Posterior vena cava (tissue), 2 donors: ENCODE data around the gene GTF2A2. TPM values are rescaled to one million over a fixed set of nuclear protein-coding genes. Genes with fewer than 3 reads are reported as not detected.
"Not testable (repeated sequence)": the region's sequence is repeated elsewhere in the genome, so short reads cannot be mapped to it uniquely, and the experiment has no call there.

ENCODE experiments used
- DNase-seq: peaks from one replicate; pipeline ENCODE4 v3.0.0-alpha.2; 2020; ENCODE audit warnings: low spot score
- intact Hi-C, 2 donors: fragments of 100-400 bp; cut with DNase I; formaldehyde crosslinking; loops; one replicate each; pipeline versions ENCODE4 v1.14.1 to v1.14.2; 2022 to 2023
- long read RNA-seq, 2 donors: library from polyadenylated mRNA; unstranded; transcript quantifications; one replicate each; pipeline ENCODE4 v2.0.0, GENCODE V29; 2020 to 2021
- total RNA-seq, 2 donors: library from RNA; stranded (reverse); fragmentation: NEBNext Ultra II Directional; extraction: Animal tissue kit (Norgen Biotek cat#: 25700); gene quantifications; one replicate each; pipeline ENCODE4 v1.2.1, GENCODE V29; 2021
- donor health status: DM: yes; HTN: yes; CAD: no.
- donor health status: DM: yes; HTN: yes; CAD: no.

GTF2A2 gene, protein sequence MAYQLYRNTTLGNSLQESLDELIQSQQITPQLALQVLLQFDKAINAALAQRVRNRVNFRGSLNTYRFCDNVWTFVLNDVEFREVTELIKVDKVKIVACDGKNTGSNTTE
- 10 to 100 TPM; 91.1 to 98.2 TPM for total RNA-seq
- long read RNA-seq, donor 1, transcript GTF2A2-202 (5 exons, 1,582 nt), result major isoform, 11 of 11 reads
- long read RNA-seq, donor 1, partial matches to known transcripts, result 0 of 11 reads
- long read RNA-seq, donor 1, other reads (novel, unspliced or antisense), result 0 of 11 reads
- long read RNA-seq, donor 2, transcript GTF2A2-202 (5 exons, 1,582 nt), result major isoform, 28 of 32 reads
- long read RNA-seq, donor 2, partial matches to known transcripts, result 0 of 32 reads
- long read RNA-seq, donor 2, other reads (novel, unspliced or antisense), result 1 of 32 reads

DNA sequence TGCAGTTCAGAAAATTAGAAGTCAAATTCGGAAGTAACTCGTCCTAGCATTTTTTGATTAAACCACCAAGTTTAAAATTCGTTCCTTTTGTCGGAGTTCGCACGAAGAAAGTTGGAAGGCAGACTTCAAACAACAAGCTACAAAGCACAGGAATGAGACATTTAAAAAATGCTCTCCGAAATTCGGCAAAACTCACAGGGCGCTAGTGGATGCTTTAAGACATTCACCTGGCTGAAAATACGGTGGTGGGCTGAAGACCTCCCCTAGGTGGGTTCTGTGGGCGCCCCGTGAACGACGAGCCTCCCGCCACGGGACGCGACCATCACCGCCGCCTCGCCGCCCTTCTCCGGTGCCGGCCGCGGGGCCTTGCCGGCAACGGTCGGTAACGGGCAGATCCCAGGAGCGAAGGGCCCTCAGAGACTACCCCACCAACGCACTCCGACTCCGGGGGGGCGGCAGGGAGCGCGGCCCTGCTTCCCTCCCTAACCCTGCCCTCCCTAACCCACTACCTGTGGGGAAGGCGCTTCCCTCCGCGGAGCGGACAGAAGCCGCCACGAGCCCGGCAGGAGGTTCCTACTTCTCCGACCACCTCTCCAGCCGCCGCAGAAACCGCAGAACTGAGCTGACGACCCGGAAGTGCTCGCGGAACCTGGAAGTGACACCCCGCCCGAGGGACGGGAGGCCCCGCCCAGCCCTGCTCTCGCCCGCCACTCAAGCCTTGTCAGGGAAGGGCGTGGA lies at the start of gene GTF2A2:
TSS of gene GTF2A2 (minus strand) at position 619 of the 738 bp plus-strand sequence. CDS start 5,238 bp downstream, outside the sequence.
- peak; percentile 98 for DNase-seq
- intact Hi-C loops, result no loop called here

DNA sequence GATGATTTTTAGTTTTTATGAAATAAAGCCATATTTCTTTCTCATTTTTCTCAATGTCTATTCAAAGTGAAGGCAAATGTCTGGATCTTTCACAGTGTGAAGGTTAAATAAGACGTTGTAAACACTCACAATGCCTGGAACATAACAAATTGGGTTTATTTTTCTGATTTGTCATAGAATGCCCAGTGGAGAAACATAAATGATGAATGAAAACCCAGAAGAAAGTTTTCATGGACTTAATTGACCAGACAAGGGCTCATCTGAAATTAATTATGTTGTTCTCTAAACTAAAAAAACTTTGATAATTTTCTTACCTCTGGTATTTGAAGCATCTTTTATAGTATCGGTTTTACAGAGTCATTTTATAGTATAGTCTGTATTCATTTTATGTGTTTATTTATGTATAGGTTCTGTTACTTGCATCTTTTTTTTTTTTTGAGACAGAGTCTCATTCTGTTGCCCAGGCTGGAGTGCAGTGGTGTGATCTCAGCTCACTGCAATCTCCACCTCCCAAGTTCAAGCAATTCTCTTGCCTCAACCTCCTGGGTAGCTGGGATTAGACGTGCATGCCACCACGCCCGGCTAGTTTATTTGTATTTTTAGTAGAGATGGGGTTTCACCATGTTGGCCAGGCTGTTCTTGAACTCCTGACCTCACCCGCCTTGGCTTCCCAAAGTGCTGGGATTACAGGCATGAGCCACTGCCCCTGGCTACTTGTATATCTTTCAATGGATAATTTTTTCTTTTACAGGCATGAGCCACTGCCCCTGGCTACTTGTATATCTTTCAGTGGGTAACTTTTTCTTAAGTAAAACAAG lies 46.9 kb upstream of the GTF2A2 start:
- DNase-seq, result no peak
- intact Hi-C loops, result no loop called here

DNA sequence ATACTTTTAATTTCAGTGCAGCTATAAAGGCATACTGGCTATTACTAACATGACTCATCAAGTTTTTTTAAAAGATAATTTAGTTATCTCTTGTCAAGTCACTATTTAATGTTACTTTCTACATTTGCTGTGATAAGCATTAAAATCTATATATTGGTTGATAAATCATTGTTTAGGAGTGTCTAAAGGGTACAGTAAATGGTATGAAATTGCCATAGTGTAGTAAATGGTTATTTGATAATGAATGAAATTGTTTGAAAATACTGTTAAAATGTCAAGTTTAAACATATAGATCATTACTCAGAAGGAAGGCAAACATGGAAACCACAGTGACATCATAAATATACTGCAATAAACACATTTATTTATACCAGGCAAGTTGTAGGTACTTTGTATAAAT lies 45.0 kb upstream of the GTF2A2 start:
- intact Hi-C loops, result no loop called here
- DNase-seq, result no peak

DNA sequence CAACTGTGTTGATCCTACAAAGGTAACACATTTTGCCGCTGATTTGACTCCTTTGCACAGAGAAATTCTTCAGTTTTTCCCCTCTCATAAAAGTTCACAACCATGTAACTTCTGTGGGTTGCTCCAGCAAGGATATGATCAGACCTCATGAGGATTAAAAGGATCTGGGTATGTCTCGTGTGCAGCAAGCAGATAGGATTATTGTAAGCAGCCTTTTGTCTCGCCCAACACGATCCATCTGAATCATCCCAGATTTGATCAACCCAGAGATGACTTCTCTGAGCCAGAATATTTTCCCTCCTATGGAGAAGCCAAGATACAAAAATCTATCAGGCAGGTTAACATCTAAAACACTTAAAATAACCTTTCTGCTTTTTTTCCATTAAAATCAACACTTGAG lies 44.6 kb upstream of the GTF2A2 start:
- DNase-seq, result no peak
- intact Hi-C loops, result no loop called here

DNA sequence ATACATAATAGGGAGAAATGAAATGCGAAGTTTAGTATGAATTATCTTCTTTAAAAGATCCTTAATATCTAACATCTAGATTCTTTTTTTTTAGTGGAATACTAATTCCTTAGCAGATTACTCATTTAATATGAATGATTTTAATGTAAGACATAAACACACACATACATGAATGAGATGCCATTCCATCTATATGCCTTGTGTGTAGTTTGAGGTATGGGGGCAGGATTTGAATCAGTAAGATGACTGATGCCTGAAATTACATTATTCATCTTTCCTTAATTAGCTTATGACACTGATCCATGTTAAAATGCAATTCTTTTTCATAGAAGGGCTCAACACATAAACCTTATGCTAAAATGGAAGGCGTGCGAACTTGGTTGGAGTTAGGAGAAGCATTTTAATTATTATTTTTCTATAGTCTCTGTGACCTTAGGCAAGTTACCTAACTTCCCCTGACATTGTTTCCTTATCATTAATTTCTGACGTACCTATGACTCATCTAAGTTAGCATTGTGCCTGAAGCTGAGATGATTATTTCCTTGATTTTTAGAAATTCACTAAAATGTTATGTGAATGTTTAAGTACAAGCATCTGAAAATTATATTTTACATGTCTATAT lies 42.6 kb upstream of the GTF2A2 start:
- DNase-seq, result no peak
- intact Hi-C loops, result no loop called here

DNA sequence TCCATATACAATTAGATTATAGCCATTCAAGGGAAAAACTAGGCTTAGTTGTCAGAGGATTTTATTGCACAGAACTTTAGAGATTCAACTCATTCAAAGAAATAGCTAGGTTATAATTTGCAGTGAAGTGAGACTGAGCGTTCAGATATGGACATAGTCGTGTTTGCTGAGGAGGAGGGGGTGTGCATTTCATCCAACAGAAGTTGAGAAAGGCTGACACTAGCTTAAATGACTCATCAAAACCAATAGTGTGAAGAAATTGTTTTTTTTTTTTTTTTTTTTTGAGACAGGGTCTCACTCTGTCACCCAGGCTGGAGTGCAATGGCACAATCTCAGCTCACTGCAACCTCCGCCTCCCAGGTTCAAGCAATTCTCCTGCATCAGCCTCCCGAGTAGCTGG lies 40.8 kb upstream of the GTF2A2 start:
- DNase-seq, intact Hi-C loops: not testable (repeated sequence)

DNA sequence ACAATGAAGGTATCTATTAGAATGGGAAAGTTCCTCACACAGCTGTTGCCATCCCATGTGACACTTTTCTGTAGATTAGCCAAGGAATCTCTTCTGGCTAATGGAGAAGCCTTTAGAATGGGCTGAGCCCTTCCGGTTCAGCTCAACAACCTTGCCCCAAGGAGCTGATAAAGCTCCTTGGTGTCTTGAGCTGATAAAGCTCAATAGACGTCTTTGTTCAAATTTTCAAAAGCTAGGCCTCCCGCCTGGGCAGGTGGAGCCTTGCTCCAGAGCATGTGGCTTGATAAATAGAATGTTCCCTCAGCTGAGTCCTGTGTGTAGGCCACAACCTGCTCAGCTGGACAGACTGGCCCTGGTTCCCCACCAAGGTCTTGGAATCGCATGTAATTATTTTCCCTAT lies 39.0 kb upstream of the GTF2A2 start:
- intact Hi-C loops, result no loop called here
- DNase-seq, result no peak

DNA sequence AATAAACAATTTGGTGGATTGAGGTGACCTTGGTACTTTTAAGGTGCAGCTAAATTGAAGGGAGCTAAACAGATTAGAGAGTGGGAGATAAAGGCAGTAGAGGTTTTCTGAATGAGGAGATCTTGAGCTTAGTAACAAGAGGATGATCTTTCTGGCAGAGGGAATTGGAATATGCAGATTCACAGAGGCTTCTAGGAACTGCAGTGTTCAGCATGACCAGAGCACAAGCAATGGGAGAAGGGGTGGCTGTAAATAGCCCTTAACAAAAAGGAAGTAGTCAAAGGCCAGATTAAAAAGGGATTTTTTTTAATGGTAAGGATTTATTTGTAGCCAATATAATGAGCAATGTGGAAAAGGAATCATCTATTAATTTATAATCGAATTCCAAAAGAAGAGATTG lies 37.5 kb upstream of the GTF2A2 start:
- intact Hi-C loops, result no loop called here
- DNase-seq, result no peak

DNA sequence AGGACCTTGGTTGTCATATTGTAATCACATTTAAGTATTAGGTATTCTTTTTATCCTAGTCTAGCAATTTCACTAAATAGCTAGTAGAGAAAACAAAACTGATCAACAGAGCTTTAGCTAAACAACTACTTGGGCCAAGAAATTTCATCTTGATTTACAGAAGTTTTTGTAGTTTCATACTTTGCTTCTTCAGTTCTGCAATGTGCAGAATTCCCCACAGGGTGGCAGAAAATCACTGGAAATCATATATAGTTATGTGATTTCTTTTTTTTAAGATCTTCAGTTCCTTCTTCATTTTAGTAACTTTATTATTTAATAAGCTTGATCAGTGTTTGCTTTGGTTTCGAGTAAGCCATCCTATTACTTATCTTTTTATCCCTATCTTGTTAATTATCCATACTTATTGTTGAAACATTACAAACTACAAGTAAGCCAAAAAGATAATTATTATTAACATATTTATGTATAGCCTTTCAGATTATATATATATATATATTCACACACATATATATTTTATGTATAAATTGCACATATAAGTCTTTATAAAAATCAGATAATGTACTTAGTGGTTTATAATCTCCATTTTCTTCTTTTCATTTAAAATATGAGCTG lies 34.0 kb upstream of the GTF2A2 start:
- no peak for DNase-seq
- intact Hi-C loops, result no loop called here

DNA sequence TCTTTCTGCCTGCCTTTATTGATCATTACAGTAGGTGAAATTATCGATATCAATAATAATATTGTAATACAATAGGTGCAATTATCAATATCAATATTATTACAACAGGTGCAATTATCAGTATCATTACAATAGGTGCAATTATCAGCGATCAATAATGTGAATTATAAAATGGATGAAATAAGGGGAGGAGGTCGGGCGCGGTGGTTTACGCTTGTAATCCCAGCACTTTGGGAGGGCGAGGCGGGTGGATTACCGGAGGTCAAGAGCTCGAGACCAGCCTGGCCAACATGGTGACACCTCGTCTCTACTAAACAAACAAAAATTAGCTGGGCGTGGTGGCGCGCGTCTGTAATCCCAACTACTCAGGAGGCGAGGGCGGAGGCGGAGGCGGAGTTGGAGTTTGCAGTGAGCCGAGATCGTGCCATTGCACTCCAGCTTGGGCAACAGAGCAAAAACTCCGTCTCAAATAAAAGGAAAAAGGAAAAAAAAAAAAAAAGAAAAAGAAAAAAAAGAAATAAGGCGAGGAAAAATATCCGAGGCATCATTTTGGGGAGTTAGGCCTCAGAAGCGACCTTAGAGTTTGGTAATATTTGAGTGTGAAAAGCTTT lies 32.4 kb upstream of the GTF2A2 start:
- intact Hi-C loops, result no loop called here
- DNase-seq, result peak; percentile 96

DNA sequence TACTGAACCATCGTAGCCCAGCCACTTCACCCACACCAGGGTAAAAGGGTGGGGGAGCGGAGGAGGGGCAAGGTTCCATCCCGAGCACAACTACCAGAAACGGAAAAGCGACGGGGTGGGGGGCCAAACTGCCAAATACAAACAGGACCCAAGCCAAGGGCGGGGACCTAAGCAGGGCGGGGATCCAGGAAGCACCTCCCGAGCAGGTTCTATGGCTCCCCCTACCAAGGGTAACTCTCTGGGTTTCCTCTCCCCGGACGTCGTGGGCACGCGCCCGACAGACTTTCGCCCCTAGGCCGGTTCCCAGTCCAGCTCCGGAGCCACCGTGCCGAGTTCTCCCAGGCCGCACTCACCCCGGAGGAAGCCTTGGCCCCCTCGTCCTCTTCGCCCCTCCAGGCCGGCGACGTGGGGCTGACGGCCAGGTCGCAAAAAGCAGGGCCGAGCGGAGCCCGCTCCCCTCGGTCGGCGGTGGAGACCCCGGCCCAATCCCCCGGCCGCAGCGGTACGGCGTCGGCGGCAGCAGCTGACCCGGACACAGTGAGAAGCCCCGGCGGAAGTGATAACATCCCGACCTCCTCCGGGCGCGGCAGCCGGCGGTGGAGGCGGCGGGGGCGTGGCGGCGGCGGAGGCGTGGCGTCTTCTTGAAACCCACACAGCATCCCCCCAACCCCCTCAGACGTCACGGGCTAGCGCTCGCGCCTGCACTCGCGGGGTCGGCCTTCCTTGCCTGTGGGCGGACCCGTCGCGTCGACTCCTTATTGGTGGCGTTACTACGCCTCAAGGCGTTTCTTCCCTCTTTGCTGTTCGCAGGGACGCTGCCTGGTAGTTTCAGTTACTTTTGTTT lies 31.7 kb upstream of the GTF2A2 start, which contains the start of gene BNIP2:
TSS of gene BNIP2 (minus strand) at position 539 of the 844 bp plus-strand sequence. CDS start 6,863 bp downstream, outside the sequence.
- intact Hi-C loops, result no loop called here

DNA sequence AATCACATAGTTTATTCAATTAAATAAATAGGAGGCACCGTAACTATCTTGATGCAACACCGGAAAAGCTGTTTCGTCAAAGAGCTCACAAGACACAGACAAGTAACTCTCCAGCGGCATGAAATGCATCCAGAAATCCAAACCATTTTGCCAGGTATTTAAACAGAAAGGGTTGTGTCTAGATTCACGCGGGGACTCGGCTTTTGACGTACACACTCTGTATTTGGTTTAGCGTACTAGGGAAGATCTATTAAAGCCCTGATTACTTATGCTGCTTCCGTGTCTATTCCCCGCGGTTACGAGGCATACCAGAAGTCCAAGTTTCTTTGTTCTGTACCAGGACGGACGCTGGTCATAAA lies 31.1 kb upstream of the GTF2A2 start:
- no peak for DNase-seq
- intact Hi-C loops, result no loop called here

More for the DNA sequence above, 31.7 kb upstream of the GTF2A2 start, which contains the start of gene BNIP2:
- peak; percentile 100 for DNase-seq

DNA sequence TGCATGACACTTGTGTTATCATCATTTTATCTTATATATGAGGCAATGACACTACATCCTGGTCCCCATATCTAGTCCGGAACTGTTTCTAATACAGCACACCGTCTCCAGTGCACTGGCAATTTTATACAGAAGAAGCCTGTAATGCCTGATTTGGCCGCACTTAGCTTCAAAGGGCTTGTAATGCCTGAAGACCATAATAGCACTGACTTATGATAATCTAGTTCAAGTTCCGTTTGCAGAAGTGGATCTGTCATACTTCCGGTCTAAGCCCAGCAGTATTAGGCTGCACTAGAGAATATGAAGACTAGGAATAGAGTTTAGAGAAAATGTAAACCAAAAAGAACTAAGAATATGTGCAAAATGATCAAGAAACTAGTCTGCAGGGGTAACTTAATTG lies 30.5 kb upstream of the GTF2A2 start:
- DNase-seq, result no peak
- intact Hi-C loops, result no loop called here

DNA sequence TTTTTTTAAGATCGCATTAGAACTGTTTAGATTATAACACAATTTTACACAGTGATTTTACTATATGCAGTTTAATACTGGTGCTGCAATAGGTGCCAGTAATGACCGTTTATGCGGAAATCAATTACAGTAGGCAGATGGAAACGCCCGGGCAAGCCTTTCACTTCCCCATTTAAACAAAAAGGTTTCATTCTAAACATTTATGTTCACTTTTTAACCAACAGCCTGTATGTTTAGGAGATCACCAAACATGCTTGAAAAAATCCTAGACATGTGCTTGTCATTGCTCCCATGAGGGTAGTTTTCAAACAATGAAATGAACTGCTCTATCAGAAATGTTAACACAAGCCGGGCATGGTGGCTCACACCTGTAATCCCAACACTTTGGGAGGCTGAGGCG lies 29.1 kb upstream of the GTF2A2 start:
- no peak for DNase-seq
- intact Hi-C loops, result no loop called here

DNA sequence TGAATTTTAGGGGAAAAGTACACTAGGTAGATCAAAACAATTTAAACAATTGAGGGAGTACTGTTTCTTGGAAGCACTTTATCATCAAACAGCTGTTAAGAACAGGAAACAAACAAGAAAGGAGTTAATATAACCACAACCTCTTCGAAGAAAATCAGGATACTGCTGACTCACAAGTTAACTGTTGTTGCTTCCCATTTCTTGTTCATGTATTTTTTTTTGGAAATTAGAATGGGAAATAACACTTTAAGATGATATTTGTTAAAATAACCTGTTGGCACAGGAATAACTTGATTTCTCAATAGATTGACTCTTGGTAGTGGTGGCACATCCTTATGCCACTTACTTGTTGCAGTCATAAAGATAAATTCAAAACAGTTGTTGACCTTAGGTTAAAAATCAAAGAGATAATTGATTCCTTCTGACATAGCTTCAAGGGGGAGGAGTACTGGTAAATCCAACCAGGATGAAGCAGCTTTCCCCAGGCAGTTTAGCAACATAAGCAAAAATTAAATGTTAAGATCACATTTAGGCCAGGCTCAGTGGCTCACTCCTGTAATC lies 28.5 kb upstream of the GTF2A2 start:
- no peak for DNase-seq
- intact Hi-C loops, result no loop called here

DNA sequence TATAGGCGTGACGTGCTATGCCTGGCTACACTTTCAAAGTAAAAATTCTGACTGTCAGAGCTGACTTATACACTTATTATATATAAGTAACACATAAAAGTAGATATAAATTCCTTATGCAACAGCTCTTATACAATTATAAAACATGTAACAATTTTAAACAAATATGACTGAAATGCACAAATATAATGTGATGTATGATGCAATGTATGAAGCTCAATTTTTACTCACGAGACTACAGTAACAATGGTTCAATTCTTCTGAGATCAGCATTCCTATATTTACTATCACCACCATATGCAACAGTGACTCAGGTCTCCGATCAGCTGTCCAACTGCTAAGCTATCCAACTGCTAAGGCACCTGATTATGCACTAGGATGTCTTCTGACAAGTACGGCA lies 23.6 kb upstream of the GTF2A2 start:
- no peak for DNase-seq
- intact Hi-C loops, result no loop called here

DNA sequence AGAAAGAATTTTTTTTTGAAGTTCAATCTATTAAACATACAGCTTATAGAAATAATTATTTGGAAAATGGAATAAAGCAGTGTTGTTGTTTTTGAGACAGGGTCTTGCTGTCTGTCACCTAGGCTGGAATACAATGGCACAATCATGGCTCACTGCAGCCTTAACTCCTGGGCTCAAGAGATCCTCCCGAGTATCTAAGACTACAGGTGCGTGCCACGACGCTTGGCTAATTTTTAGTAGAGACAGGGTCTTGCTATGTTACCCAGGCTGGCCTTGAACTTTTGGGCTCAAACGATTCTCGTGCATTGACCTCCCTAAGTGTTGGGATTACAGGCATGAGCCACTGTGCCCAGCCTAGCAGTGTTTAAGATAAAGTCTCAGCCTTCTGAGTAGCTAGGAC lies 23.0 kb upstream of the GTF2A2 start:
- DNase-seq, result no peak
- intact Hi-C loops, result no loop called here
